Measurements from ENCODE around the gene SDF2. TPM values are rescaled to one million over a fixed set of nuclear protein-coding genes. Genes with fewer than 3 reads are reported as not detected.
A peak's percentile ranks its signal among the peaks of the same experiment; 100 is the strongest.

The SDF2 gene
- total and polyA plus RNA-seq, 9 of the 15 experiments (the other 6 are each of a cell fraction or from before 2014, with no cell fraction given) = 41.2 to 132 (median 65.6) TPM

GRCh38 chr17:28661635-28662526 lies at the start of gene SDF2, which contains the start of gene SUPT6H (continued):
- TF ChIP-seq, protein P1, sequence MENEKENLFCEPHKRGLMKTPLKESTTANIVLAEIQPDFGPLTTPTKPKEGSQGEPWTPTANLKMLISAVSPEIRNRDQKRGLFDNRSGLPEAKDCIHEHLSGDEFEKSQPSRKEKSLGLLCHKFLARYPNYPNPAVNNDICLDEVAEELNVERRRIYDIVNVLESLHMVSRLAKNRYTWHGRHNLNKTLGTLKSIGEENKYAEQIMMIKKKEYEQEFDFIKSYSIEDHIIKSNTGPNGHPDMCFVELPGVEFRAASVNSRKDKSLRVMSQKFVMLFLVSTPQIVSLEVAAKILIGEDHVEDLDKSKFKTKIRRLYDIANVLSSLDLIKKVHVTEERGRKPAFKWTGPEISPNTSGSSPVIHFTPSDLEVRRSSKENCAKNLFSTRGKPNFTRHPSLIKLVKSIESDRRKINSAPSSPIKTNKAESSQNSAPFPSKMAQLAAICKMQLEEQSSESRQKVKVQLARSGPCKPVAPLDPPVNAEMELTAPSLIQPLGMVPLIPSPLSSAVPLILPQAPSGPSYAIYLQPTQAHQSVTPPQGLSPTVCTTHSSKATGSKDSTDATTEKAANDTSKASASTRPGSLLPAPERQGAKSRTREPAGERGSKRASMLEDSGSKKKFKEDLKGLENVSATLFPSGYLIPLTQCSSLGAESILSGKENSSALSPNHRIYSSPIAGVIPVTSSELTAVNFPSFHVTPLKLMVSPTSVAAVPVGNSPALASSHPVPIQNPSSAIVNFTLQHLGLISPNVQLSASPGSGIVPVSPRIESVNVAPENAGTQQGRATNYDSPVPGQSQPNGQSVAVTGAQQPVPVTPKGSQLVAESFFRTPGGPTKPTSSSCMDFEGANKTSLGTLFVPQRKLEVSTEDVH (IDR thresholded peaks at IDR 0.05; ENCODE audit: low read depth, partially characterized antibody) = peak; percentile 95
- TF ChIP-seq SIN3A (IDR thresholded peaks at IDR 0.05; ENCODE audit: borderline replicate concordance in 2 of 2, control insufficient read depth in 1 of 2, low read depth in 2 of 2, low read length in 2 of 2) (peak; percentile 79 to 92; a peak in 3 of 4 replicates), PHF8 (IDR thresholded peaks at IDR 0.05; ENCODE audit: borderline replicate concordance, low read length) (peak; percentile 96), SP1 (CRISPR knock-in tag; IDR thresholded peaks at IDR 0.05) (peak; percentile 93), ZNF639 (CRISPR knock-in tag; conservative IDR thresholded peaks at IDR 0.05 in 1 of 2, IDR thresholded peaks at IDR 0.05 in 1 of 2) (peak in 1 of 2 experiments; percentile 93; a peak in 2 of 4 replicates), KHSRP (IDR thresholded peaks at IDR 0.05) (peak; percentile 53; the same call in 1 of the 2 replicates), SRSF3 (IDR thresholded peaks at IDR 0.05; ENCODE audit: insufficient read depth, low read length) (0 out of 2 replicates have a peak, but pooled peaks have one; percentile 12), POLR2B (IDR thresholded peaks at IDR 0.05; ENCODE audit: low read depth, partially characterized antibody) (peak; percentile 92), ETV6 (IDR thresholded peaks at IDR 0.05; ENCODE audit: borderline replicate concordance in 1 of 2, low read depth in 2 of 2, low read length in 1 of 2) (peak in 1 of 2 experiments; percentile 52; a peak in 1 of 4 replicates), ETV6 (CRISPR knock-in tag; IDR thresholded peaks at IDR 0.05; ENCODE audit: borderline replicate concordance) (0 out of 2 replicates have a peak, but pooled peaks have one; percentile 51), DPF2 (IDR thresholded peaks at IDR 0.05) (peak; percentile 63; the same call in 1 of the 2 replicates), RAD21 (CRISPR knock-in tag; conservative IDR thresholded peaks at IDR 0.05 in 1 of 2, IDR thresholded peaks at IDR 0.05 in 1 of 2) (no peak), POLR2AphosphoS5 (IDR thresholded peaks at IDR 0.05; ENCODE audit: control insufficient read depth, insufficient read depth, low read depth, low read length) (peak; percentile 85), ZBTB9 (CRISPR knock-in tag; IDR thresholded peaks at IDR 0.05) (no peak), ZNF696 (CRISPR knock-in tag; conservative IDR thresholded peaks at IDR 0.05) (no peak), CTCF (IDR thresholded peaks at IDR 0.05 in 2 of 3, conservative IDR thresholded peaks at IDR 0.05 in 1 of 3; ENCODE audit: insufficient read depth in 2 of 3, low read depth in 1 of 3, low read length in 3 of 3) (peak; percentile 19 to 45 (median 34); a peak in 4 of 6 replicates), ZFX (CRISPR knock-in tag; IDR thresholded peaks at IDR 0.05) (peak; percentile 90)
